Measurements from ENCODE around the gene ISYNA1.

Gene ISYNA1

DNA sequence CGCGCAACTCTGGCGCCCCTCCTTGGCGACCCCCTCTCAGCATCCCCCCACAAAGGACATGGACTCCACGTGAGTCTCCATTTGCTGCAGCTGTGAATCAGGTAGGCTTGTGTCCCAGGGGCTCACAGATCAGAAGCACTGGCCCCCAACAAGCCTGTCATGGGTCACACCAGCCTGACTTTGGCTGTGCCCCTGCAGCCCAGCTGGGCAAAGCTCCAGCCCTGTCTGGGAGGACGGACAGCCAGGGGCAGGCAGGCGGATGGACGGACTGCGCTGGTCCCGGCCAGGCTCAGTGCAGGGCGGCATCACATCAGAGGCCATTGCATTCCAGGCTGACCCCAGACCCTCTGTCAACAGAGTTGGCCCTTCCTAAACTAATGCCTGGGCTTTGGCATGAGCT is 28.4 kb upstream of the ISYNA1 start:
- no peak for DNase-seq

DNA sequence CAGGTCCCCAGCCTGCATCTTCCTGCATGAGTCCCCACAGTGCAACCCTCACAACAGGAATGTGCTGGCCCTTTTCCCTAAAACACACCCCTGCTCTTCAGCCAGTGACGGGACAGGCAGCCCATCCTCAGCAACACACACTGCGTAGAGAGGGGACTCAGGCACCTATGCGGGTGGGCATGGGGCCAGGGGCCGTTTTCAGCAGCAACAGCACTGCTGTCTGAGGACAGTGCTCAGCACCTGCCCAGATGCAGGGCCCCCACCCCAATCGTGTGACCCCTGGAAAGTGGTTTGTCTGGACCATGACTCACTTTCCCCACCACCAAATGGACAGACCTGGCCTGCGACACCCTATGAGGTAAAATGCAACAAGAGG is 28.0 kb upstream of the ISYNA1 start:
- DNase-seq = no peak

- no peak for DNase-seq
Measured at GRCh38 chr19:18465214-18465963, 27.5 kb upstream of the ISYNA1 start.

- DNase-seq = no peak
Measured at GRCh38 chr19:18464646-18465045, 26.7 kb upstream of the ISYNA1 start.

DNA sequence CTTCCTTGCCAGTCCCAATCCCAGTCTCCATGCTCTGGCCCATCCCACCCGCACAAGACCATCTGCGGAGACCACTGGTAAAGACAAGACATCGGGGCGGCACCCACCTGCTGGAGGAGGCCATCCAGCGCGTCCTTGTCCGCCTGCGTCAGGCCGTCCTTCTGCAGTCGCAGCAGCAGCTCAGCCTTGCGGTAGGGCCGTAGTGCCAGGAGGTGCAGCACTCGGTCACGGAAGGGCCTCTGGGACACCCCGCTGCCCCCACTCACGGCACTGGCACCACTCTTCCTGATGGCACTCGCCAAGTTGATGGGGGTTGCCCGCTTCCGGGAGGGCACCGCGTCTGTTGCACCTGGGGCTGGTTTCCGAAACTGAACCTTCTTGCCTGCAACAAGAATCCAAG is 23.5 kb upstream of the ISYNA1 start:
- no peak for DNase-seq

GRCh38 chr19:18460900-18461299 is 23.0 kb upstream of the ISYNA1 start:
- DNase-seq = no peak

DNA sequence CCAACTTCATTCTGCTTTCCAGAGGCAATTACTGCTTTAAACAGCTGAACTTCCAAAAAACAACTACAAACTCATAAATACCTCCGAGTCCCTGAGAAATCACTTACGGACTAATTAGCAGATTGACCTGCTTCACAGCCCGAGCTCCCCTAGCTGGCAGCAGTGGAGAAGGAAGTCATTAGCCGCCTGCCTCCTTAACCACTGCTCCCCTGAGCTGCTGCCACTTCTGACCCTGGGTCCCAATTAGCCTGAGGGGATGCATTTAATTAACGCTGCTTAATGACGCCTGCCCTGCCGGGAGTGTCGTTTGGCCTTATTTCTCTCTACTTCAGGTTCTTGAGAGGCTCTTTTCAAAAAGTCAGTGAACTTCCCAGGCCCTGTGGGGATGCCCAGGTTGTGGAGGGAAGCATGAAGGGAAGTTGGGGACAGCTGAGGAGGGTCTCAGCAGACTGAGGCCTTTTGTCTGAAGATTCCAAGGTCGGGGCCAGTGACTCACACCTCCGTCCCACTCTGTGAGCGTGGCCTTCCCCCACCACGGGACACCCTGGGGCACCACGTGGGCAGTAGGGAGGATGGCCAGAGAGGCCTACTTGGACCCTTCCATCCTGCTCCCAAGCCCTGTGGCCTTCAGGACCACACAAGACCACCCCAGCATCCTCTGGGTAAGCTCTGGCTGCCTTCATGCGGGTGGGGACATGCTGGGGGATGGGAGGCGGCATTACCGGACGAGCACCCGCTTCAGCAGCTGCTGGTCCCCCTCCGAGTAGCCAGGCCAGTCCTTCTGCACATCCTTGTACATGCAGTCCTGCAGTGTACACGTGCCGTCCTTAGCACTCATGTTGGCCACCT is 19.8 kb upstream of the ISYNA1 start:
- no peak for DNase-seq

DNA sequence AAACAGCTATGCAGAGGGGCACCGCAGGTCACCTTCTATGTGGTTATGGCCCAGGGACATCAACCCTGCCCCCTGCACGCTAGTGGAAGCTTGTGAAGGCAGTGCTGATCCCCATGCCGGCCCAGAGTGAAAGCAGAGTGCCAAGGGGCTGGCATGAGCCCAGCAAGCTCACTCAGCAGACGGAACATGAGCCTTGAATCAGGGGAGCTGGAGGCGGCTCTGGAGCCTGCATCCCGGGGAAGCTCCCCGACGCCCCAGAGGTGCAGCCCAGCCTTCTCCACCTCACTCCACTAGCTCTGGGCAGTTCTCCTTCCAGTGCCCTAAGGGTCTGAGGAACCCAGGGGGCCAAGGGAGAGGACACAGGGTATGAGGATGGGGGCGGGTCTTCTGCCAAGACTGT is 19.0 kb upstream of the ISYNA1 start:
- DNase-seq = no peak

- DNase-seq = no peak
Measured at GRCh38 chr19:18456279-18456678, 18.3 kb upstream of the ISYNA1 start.

DNA sequence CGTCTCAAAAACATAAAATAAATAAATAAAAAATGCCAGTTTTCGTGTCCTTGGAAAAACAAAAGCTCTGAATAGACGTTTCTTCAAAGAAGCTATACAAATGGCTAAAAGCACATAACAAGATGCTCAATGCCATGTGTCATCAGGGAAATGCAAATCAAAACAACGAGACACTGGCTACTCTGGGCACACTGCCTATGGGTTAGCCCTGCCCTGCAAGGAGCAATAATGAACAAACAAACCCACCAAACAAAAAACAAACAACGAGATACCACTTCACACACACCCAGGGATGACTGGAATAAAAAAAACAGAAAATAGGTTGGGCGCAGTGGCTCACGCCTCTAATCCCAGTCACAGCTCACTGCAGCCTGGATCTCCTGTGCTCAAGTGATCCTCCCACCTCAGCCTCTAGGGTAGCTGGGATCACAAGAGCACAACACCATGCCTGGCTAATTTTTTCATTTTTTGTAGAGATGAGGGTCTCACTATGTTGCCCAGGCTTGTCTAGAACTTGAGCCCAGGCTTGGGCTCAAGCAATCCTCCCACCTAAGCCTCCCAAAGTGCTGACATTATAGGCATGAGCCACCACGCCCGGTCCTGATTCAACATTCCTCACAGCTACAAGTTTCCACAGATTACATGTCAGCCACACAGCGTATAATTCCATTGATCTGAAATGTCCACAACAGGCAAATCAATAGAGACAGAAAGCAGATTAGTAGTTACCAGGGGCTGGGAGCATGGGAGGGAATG is 15.5 kb upstream of the ISYNA1 start:
- no peak for DNase-seq

GRCh38 chr19:18452386-18452785 is 14.5 kb upstream of the ISYNA1 start:
- no peak for DNase-seq

GRCh38 chr19:18450931-18451836 is 13.3 kb upstream of the ISYNA1 start:
- peak; percentile 94 for DNase-seq

DNA sequence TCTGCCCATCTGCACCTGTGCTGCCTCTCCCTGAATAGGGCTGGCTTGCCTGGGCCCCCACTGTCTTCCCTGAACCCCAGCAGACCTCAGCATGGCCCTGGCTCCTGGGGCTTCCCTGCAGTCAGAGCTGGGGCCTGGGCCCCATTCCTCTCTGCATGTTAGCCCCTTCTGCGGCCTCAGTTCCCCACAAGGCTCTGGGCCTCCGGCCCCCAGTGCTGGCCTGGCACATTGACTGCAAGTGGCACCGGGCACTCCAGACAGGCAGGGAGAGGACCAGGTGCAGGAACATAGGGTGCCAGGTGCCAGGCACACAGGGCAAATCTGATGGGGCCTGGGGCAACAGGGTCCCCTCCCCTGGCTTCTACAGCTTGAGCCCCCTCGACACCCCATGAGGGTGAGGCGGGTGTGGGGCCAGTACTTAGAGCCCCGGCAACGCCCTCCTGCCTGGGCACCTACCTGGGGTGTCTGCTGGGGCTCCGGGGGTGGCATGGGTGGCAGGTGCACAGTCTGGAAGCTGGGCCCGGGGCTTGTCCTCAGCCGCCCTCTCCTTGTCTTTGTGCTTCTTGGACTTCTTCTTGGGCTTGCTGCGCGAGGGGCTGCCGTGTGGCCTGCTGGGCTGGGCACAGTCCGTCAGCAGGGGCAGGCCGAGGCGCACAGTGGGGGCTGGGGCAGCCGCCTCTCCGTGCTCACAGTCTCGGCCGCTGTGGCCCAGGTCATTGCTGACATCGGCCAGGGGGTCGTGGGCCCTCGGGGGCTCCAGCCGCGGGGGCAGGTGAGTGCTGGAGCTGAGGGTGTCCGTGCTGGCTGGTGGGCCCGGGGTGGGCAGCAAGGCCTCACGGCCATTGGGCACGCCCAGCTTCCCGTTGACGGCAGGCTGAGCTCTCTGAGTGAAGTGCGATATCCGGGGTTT is 12.3 kb upstream of the ISYNA1 start:
- no peak for DNase-seq

- DNase-seq = no peak
Measured at GRCh38 chr19:18449552-18449951, 11.6 kb upstream of the ISYNA1 start.

GRCh38 chr19:18446811-18447359 is 9.0 kb upstream of the ISYNA1 start:
- DNase-seq = no peak

GRCh38 chr19:18446145-18446810 is 8.3 kb upstream of the ISYNA1 start:
- no peak for DNase-seq

GRCh38 chr19:18445262-18445948 is 7.5 kb upstream of the ISYNA1 start:
- no peak for DNase-seq

GRCh38 chr19:18444513-18444912 is 6.6 kb upstream of the ISYNA1 start:
- no peak for DNase-seq

DNA sequence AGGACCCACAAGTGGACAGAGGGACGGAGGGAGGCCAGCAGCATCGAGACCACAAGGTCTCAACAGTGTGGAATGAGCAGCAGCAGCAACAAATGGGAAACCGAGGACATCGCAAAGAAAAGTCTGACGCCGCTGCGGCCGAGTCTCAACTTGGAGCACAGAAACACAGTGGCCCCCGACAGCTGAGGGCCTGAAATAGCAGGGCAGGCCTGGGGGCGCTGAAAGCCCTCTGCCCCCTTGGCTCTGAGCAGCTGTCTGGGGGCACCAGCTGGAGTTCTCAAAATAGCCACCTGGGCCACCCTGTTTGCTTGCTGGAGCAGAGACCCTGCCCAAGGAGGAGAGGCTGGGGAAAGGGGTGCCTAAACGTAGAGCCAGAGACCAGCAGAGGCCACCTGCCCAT is 5.9 kb upstream of the ISYNA1 start:
- DNase-seq = no peak

DNA sequence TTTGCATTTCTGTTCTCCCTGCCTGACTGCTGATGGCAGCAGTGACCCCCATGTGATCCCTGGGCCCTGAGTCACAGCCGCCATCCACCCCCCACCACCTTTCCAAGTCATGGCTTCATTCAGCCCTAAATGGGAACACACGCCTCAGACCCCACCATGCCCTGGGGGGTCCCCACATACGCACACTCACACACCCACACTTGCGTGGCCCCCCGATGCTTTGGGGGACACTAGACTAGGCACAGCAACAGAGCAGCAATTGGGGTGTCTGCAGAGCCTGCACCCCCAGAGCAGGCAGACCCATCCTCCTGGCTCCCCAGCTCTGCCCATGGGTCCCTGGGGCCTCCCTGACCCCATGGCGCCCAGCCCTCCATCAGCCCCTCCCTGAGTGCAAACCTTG is 5.5 kb upstream of the ISYNA1 start:
- DNase-seq = no peak
